ENCODE data around the gene ZAR1L.
"Not testable (repeated sequence)": the region's sequence is repeated elsewhere in the genome, so short reads cannot be mapped to it uniquely, and the experiment has no call there.

ZAR1L gene

GRCh38 chr13:32315238-32316027, at the start of gene ZAR1L, which contains the start of gene BRCA2:
Gene ZAR1L, minus strand, starts transcription at chr13:32315363. Its CDS starts 3,438 bp downstream, at chr13:32311925.
Gene BRCA2, plus strand, starts transcription at chr13:32315508. Its CDS starts 953 bp downstream, at chr13:32316461.
- peak; percentile 37 for DNase-seq

DNA sequence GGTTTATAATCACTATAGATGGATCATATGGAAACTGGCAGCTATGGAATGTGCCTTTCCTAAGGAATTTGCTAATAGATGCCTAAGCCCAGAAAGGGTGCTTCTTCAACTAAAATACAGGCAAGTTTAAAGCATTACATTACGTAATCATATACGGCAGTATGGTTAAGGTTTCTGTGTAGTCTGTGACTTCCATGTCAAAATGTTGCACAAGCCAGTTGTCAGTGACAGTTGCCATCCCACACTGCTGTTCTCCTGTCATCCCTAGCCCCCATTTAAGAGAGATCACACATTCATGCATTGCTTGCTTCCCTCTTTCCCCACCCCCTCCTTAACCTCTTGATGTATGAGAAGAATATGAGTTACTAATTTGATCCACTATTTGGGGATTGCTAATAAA, 47.4 kb upstream of the ZAR1L start:
- DNase-seq = no peak

DNA sequence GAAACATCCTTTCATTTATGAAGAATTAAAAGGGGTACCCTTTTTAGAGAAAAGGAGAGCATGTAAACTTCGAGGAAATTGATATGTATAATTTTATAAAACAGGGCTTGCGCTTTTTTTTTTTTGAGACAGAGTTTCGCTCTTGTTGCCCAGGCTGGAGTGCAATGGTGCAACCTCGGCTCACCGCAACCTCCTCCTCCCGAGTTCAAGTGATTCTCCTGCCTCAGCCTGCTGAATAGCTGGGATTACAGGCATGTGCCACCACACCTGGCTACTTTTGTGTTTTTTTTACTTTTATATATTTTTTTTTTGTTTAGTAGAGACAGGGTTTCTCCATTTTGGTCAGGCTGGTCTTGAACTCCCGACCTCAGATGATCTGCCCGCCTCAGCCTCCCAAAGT, 40.8 kb upstream of the ZAR1L start:
- DNase-seq = not testable (repeated sequence)

DNA sequence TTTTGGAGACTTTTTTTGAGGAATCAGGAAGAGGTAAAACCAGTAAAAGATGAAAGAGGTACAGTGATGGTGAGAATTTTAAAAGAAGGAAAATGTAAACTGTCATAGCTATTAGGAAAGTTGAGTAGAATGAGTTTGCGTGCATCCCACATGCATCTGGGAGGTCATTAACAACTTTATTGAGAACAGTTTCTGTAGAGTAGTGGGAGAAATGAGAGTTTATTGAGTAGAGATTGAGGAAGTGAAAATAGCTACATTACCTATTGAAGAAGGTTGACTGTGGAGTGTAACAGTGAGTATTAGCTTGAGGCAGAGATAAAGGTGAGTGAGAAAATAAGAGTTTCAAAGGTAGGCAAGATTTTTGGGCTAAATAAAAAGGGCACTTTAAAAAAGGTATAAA, 38.9 kb upstream of the ZAR1L start:
- no peak for DNase-seq

GRCh38 chr13:32350839-32351441, 35.8 kb upstream of the ZAR1L start:
- not testable (repeated sequence) for DNase-seq

DNA sequence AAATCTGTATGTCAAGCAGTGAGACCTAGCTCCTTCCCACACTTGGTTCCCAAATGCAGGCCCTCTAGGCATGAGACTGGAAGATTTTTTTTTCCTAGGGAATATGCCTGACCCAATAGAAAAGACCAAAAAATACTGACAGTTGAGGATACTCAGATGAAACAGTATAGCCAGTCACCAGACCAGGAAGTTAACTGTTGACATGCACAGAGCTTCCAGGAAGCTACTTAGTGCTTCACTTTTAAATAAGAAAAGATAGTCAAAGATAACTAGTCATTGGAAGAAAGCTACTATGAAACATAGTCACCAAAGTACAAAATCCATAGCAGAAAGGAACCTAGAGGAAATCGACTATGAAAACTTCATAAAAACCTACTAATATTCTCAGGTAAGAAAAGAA, 32.5 kb upstream of the ZAR1L start:
- DNase-seq = no peak

DNA sequence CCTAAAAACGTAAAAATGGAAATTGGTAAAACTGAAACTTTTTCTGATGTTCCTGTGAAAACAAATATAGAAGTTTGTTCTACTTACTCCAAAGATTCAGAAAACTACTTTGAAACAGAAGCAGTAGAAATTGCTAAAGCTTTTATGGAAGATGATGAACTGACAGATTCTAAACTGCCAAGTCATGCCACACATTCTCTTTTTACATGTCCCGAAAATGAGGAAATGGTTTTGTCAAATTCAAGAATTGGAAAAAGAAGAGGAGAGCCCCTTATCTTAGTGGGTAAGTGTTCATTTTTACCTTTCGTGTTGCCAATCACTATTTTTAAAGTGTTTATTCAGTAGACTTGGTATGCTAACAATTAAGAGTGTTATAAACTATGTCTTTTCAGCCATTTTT, 25.8 kb upstream of the ZAR1L start:
- DNase-seq = no peak

- no peak for DNase-seq
Measured at GRCh38 chr13:32334671-32335070, 19.5 kb upstream of the ZAR1L start.

- no peak for DNase-seq
Measured at GRCh38 chr13:32330441-32330840, 15.3 kb upstream of the ZAR1L start.

DNA sequence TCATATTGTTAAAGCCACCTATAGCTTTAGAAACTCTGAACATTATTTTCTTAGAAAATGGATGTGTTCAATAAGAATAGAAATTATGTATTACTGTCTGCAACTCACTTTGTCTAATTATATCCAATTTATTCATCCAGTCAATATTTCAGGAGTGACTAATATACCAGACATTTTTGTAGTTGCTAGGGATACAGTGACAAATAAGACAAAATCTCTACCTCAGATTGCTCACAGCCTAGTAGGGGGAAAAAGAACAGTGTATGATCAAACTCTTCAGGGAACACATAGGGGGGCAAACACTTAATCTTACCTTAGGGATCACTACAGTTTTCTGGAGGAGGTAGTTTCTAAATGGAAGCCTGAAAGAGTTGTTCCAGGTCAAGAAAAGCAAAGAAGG, 8.7 kb upstream of the ZAR1L start:
- DNase-seq = no peak

DNA sequence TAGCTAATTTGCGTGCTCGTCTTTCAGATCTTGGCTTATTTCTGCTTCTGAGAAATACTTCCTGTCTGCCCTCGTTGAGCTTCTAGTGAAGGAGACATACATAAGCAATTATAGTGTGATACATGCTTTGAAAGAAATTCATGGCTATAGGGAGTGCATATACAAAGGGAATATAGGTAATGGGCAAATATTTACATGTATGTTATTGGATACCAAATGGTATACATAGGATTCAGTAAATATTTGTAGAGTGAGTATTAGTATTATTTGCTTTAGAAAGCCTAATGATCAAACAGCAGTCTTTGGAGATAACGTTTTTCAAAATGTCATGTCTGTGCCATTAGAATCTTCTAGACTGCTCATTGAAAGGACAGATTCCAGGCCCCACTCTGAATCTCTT, 5.4 kb upstream of the ZAR1L start:
- no peak for DNase-seq

GRCh38 chr13:32317716-32318465, 2.7 kb upstream of the ZAR1L start:
- DNase-seq = no peak

DNA sequence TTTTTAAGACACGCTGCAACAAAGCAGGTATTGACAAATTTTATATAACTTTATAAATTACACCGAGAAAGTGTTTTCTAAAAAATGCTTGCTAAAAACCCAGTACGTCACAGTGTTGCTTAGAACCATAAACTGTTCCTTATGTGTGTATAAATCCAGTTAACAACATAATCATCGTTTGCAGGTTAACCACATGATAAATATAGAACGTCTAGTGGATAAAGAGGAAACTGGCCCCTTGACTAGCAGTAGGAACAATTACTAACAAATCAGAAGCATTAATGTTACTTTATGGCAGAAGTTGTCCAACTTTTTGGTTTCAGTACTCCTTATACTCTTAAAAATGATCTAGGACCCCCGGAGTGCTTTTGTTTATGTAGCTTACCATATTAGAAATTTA, 1.3 kb upstream of the ZAR1L start:
- no peak for DNase-seq

DNA sequence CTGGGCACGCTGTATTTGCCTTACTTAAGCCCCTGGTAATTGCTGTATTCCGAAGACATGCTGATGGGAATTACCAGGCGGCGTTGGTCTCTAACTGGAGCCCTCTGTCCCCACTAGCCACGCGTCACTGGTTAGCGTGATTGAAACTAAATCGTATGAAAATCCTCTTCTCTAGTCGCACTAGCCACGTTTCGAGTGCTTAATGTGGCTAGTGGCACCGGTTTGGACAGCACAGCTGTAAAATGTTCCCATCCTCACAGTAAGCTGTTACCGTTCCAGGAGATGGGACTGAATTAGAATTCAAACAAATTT, 821 bp upstream of the ZAR1L start:
- no peak for DNase-seq

GRCh38 chr13:32314271-32315237, 609 bp downstream of the ZAR1L start:
- no peak for DNase-seq

- no peak for DNase-seq
Measured at GRCh38 chr13:32311188-32311897, 3.8 kb downstream of the ZAR1L start.

GRCh38 chr13:32310134-32310706, 4.9 kb downstream of the ZAR1L start:
- no peak for DNase-seq

DNA sequence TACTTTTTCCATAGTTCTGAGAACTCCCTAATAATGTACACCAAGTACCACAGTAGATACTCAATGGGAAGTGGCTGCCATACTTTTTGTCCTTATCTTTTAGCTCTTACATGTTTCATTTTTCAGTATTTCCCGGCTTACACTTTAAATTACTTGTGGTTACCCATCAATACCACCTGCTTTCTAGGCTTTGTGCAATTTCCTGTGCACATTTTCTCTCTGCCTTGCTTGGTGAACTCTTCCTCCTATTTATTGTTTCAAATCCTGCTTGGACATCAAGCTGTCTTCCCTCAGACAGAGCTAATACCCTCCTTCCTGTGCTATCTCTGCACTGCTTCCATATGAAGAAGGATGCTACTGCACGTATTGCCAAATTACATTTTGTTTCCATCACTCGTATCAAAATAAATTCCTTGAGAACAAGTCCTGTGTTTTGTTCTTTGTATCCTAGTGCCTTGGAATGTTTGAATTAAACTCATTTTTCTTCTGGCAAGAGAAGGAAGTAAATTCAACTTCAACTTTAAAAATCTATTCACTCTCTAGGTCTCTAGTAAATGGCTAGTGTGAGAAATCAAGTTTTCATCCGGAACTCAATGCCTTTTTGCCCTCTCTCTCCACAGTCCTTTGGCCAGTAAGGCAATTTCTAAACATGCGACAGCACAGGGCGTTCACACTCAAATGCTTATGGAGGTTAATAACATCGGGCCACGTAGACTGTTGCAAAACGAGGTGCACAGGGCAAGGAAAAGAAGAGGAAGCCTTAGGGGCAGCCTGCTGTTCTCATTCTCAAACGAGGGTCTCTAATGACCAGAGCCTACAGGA, 5.6 kb downstream of the ZAR1L start:
- DNase-seq = no peak

- no peak for DNase-seq
Measured at GRCh38 chr13:32305646-32306045, 9.5 kb downstream of the ZAR1L start.

DNA sequence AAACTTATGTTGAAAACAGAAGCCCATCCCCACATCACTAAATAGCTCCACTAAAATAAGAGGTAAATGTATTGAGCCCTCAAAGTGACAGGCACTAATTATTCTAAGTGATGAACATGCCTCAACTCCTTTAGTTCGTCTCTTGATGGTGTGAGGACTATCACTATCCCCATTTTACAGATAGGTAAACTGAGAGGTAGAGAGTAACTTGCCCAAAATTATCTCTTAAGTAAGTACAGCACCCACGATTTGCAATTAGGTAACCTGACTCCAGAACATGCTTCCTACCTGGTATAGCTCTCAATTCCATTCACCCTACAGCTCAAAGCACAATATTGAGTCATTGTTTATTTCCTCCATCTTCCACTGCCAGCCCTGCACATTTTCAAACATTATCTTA, 12.7 kb downstream of the ZAR1L start:
- no peak for DNase-seq

- DNase-seq = no peak
Measured at GRCh38 chr13:32300920-32301319, 14.2 kb downstream of the ZAR1L start.

Measured in 8988T (cell line).